Mammary epithelial cell (primary cell): Measurements from ENCODE around the gene ARFGAP1.

Experiments
- CTCF ChIP-seq, 2 donors: IDR thresholded peaks in 1 of 2; conservative IDR thresholded peaks in 1 of 2; 2 replicates each; pipeline ENCODE4 v1.5.1; 2011 to 2012; ENCODE audit warnings: inconsistent platforms in 2 of 2, low read length in 2 of 2, mild to moderate bottlenecking in 2 of 2, control low read depth in 1 of 2, low read depth in 1 of 2; ENCODE audit not compliant: insufficient read depth in 1 of 2; ENCODE audit errors: extremely low read depth in 1 of 2
- EZH2 ChIP-seq: IDR thresholded peaks from 2 replicates; pipeline ENCODE4 v1.6.1; 2012; ENCODE audit warnings: low read length, inconsistent platforms, borderline replicate concordance

GRCh38 chr20:63286781-63287696 lies 14.4 kb downstream of the ARFGAP1 start:
- TF ChIP-seq CTCF (conservative IDR thresholded peaks at IDR 0.05 in 1 of 2, IDR thresholded peaks at IDR 0.05 in 1 of 2; ENCODE audit: extremely low read depth in 1 of 2, insufficient read depth in 1 of 2, low read depth in 1 of 2, low read length in 2 of 2), result no peak
- no peak for TF ChIP-seq EZH2
